Activated CD8-positive, alpha-beta memory T cell treated with anti-CD3 and anti-CD28 coated beads for 24 hours (primary cell): Measurements from ENCODE around the gene AHNAK.
"Not testable (repeated sequence)": the region's sequence is repeated elsewhere in the genome, so short reads cannot be mapped to it uniquely, and the experiment has no call there.

Experiments
- DNase-seq: peaks from one replicate; pipeline ENCODE4 v3.0.0-alpha.2; 2020

The AHNAK gene

GRCh38 chr11:62452839-62453468 is 93.7 kb downstream of the AHNAK start:
- no peak for DNase-seq

- no peak for DNase-seq
Measured at GRCh38 chr11:62452261-62452660, 94.3 kb downstream of the AHNAK start.

DNA sequence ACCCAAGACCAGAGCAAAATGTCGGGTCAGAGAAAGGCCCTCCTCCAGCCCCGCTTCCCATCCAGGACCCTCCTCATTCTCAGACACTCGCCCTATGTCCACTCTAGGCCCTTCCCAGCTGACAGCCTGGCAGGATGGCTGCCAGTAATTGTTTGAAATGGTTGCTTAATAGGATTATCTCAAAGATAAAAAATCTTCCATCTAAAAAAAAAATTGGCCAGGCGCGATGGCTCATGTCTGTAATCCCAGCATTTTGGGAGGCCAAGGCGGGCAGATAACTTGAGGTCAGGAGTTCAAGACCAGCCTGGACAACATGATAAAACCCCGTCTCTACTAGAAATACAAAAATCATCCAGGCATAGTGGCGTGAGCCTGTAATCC is 95.4 kb downstream of the AHNAK start:
- no peak for DNase-seq

GRCh38 chr11:62450543-62451240 is 95.9 kb downstream of the AHNAK start:
- no peak for DNase-seq

- DNase-seq, result not testable (repeated sequence)
Measured at GRCh38 chr11:62449912-62450311, 96.7 kb downstream of the AHNAK start.

DNA sequence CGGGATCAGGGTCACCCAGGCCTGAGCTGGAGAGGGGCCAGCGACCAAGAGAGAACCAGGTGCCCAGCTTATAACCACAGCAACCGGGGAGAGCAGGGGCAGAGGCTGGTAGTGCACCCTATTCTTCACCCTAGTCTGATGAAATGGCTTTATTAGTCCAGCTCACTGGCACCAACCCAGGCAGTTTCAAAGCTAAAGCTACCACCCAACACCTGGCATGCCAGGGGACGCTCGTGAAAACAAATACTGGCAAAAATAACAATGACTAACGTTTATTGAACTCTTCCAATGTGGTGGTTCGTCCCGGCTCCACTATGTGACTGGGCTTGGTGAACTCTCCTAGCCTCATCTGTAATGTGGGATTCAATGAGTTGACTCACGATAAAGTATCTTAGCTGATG is 97.2 kb downstream of the AHNAK start:
- no peak for DNase-seq

- DNase-seq, result no peak
Measured at GRCh38 chr11:62446091-62446490, 100.5 kb downstream of the AHNAK start.

- no peak for DNase-seq
Measured at GRCh38 chr11:62445314-62445740, 101.3 kb downstream of the AHNAK start.

DNA sequence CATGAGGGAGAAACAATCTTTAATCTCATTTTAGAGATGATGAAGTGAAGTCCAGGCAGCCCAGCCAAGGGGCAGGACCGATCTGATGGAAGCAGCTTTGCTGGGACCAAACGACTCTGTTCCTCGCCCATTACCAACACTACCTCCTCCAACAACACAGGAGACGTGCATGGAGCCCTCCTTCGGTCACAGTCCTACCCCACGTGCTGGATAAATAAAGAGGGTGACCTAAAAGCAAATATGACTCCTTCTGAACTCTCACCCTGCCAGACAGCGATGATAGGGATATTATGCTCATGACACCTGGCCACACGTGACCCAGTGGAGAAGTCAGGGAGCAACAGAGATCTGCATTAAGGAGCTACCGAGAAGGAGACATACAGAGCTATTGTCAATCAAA is 101.8 kb downstream of the AHNAK start:
- DNase-seq, result no peak

- DNase-seq, result peak; percentile 68
Measured at GRCh38 chr11:62444236-62444833, 102.3 kb downstream of the AHNAK start.

DNA sequence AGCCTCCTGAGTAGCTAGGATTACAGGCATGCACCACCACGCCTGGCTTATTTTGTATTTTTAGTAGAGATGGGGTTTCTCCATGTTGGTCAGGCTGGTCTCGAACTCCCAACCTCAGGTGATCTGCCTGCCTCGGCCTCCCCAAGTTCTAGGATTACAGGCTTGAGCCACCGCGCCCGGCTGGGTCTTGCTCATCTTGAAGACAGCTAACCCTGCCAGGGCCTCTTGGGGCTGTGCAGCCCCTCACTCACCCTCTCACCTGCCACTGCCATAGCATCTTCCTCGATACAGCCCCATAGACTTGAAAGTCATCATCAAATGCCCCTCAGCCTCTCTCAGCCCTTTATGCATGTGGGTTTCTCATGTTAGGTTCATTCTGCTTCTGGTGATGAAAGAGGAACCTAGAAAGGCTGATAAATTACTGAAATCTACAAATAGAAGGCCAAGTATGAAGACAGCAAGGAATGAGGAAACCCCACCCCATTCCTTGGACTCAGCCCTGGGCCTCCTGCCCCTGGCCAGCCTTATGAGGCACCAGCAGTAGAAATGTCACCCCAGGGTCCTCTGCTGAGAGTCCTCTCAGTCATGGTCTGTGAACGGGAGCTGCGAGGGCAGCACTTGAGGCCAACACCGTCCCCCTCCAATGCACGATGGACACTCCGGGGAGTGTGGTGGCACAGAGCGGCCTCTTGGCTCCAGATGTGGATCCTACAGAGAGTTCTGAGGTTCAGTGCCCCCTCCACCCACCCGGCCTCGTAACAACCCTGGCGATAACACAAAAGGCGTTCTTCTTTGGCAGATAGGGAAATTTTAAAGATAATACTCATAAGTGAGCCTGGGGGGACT is 103.0 kb downstream of the AHNAK start:
- DNase-seq, result no peak

DNA sequence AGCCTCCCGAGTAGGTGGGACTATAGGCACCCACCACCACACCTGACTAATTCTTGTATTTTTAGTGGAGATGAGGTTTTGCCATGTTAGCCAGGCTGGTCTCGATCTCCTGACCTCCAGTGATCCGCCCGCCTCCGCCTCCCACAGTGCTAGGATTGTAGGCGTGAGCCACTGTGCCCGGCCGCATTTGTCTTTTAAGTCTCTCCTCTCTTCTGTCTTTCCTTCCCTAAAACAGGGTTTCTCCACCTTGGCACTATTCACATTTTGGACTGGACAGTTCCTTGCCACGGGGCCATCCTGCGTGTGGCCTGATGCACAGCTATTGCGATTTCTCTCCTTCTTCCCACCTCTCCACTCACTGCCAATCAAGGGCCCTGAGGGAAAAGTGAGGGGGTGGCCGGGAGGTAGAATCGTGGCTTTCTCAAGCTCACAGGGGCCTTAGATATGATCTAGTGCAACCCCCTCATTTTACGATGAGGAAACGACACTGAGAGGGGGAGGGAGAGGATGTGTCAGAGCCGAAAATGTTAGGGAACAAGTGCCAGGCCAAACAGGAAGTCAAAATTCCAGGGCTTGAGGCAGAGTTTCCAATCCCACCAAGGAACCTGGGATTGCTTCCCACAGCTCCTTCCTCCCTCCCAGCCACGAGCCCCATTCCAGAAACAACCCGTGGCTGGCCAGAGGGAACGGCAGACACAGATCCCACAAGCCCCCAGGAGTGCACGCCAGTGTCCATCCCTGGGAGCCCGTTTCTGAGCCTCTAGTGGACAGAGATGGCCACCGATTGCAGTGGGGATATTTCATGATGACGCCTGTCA is 106.6 kb downstream of the AHNAK start:
- no peak for DNase-seq

GRCh38 chr11:62438641-62439040 is 108.0 kb downstream of the AHNAK start:
- DNase-seq, result no peak

DNA sequence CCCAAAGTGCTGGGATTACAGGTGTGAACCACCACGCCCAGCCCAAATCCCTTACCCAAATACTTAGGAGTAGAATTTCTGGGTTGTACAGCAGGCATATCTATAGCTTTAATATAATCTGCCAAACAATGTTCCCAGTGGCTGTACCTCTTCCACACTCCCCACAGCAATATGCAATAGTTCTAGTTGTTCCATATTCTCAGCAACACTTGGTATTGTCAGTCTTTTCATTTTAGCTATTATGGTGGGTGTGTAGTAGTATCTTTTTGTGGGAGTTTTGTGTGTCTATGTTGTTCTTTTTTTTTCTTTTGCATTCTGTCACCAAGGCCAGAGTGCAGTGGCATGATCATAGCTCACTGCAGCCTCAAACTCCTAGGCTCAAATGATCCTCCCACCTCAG is 109.0 kb downstream of the AHNAK start:
- DNase-seq, result no peak

DNA sequence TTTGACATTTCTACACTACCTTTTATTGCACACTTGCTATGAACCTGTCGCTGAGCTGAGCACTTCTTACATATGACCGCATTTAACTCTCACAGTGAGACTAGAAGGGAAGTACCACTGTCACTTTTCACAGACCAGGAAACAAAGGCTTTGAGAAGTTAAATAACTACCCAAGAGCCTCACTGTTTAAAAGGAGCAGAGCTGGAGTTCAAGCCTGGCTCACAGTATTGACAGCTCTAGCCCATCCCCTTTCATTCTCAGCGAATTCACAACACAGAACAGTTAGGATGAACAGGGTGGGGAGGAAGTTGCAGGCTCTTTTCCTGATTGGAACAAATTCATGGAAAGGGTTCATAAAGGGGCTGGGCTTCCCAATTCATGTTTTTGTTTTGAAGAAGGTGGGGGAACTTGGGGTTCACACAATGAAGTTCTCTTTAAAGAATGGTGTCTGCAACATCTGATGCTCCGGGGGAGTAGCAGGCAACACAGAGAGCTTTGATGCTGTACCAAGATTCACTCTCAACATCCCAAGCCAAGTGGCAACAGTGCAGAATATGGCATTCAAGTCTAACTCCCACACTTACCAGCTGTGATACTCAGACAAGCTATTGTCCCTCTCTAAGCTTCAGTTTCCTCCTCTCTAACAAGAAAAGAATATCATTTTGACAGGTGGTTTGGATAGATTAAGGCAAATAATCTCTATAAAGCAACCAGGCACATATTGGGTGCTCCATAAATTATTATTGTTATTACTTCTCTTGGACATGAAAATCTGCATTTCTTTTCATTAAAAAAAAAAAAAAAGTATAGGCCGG is 110.6 kb downstream of the AHNAK start:
- DNase-seq, result no peak

DNA sequence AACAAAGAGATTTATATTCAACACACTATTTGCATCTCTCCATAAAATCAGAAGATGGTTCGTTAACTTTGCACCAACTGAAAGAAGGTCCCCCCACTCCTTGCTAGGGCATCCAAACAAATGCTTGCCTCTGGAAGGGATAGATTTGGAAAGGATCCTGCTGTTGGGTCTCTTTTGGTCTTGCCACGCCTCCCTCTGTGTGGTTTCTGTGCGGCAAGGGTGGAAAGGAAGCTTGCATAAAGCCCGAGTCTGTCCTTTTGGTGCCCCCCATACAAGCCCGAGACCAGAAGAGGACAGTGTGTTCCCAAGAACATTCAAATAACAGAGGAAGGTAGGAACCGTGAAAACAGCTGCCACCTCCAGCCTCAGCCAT is 112.7 kb downstream of the AHNAK start:
- no peak for DNase-seq

DNA sequence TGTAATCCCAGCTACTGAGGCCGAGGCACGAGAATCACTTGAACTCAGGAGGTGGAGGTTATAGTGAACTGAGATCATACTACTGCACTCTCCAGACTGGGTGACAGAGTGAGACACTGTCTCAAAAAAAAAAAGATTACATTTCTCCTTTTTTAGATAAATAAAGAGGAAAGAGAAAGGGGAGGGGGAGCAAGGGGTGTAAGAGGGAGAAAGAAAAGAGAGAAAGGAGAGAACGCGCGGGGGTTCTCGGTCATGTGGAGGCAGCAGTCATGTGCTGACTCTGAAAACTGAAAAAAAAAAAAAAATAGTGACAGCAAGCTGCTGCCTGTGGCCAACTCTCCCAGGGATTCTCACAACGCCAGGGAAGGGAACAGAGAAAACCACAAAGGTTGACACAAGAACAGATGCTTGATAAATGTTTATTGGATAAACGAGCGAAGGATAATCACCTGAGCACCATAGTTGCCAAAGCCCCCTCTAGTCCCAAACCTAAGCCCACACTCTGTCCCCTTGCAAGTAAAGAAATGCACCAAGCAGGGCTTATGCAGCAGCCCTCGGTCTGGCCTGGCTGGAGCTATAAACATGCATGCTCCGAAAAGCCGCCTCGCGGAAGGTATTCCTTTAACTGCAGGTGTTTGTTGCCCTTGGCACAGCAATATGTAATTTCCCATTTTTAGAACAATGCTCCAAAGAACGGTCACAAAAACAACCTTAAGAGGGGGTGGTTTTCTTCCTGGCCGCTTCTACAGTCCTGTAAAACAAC is 113.3 kb downstream of the AHNAK start:
- DNase-seq, result no peak

- DNase-seq, result no peak
Measured at GRCh38 chr11:62432695-62433094, 113.9 kb downstream of the AHNAK start.

DNA sequence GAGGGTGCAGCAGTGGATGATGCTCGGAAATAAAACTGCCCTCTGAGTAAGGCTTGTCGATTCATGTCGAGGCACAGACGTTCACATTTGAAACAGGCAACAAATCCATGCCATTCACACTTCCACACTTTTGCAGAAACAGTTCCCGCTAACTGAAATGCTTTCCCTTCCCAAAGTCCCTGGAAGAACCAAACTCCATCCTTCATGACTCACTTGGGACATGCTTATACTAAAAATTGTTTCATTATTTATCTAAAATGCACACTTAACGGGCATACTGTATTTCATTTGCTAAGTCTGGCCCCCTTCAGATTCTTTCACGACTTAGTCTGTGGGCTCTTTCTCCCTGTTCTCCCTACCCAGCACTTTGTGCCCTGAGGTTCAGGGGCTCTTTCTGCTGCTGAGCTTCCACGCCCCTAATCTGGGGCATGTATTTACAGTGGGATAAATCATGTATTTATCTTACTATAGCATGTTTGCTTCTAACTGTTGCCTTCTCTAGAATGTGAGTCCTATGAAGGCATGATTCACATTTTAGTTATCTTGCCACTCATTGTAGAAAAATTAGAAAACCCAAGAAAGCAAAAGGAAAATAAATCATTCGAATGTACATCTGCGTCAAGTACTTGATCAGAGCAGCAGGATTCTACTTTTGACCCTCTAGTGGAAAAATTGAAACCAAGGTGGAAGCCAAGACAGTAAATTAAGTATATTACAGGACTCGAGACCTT is 115.3 kb downstream of the AHNAK start:
- DNase-seq, result no peak

DNA sequence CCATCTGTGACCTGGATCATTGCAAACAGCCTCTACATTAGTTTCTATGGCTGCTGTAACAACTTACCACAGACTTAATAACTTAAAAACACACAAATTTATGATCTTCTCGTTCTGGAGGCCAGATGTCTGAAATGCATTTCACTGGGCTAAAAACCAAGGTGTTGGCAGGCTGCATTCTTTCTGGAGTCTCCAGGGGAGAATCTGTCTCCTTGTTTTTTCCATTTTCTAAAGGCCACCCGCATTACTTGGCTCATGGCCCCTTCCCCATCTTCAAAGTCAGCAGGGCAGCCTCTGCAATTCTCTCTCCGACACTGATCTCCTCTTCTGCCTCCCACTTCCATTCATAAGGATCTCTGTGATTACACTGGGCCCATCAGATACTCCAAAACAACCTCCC is 116.2 kb downstream of the AHNAK start:
- DNase-seq, result no peak
